H1 (cell line): ENCODE measurements around the gene SEMA5B. TPM values are rescaled to one million over a fixed set of nuclear protein-coding genes. Genes with fewer than 3 reads are reported as not detected.

Source experiments
- CTCF ChIA-PET: fragments of 300-600 bp; sonication (Branson Sonifier 250); formaldehyde crosslinking; loops from one replicate; lab custom pipeline; 2021; ENCODE audit not compliant: partially characterized antibody; lab: Charles Lee
- POLR2A ChIA-PET: fragments of 300-600 bp; sonication (Branson Sonifier 250); formaldehyde crosslinking; loops from one replicate; lab custom pipeline; 2021; ENCODE audit warnings: inconsistent platforms; ENCODE audit not compliant: partially characterized antibody; lab: Charles Lee
- DNase-seq, 2 experiments: peaks; one replicate each; pipeline versions ENCODE4 v3.0.0 to v3.0.0-alpha.2; 2010 to 2022; ENCODE audit warnings: low spot score in 2 of 2, low read depth in 1 of 2, mixed read lengths in 1 of 2
- FAIRE-seq: peaks from 2 replicates; lab custom pipeline; 2011; peaks lifted over from hg19 to GRCh38; lab: Jason Lieb, UNC
- H2AFZ ChIP-seq: 2 replicates; pipeline ENCODE4 v1.8.1; 2012; ENCODE audit warnings: low read length, inconsistent platforms
- H2AK5ac ChIP-seq: 2 replicates; pipeline ENCODE4 v1.6.1; 2013; ENCODE audit warnings: low read depth, low read length
- H2BK120ac ChIP-seq: replicated peaks from 2 replicates; pipeline ENCODE3; 2013; ENCODE audit warnings: low read depth, low read length, inconsistent platforms
- H2BK12ac ChIP-seq: 2 replicates; pipeline ENCODE4 v1.6.1; 2013; ENCODE audit warnings: low read depth, low read length
- H2BK15ac ChIP-seq: 2 replicates; pipeline ENCODE4 v1.6.1; 2013; ENCODE audit warnings: low read length
- H2BK20ac ChIP-seq: 2 replicates; pipeline ENCODE4 v1.6.1; 2013; ENCODE audit warnings: low read length
- H2BK5ac ChIP-seq: 2 replicates; pipeline ENCODE4 v1.6.1; 2013; ENCODE audit warnings: low read depth, low read length
- H3K14ac ChIP-seq: 2 replicates; pipeline ENCODE4 v1.6.1; 2013; ENCODE audit warnings: inconsistent platforms; ENCODE audit not compliant: insufficient read length
- H3K18ac ChIP-seq: 2 replicates; pipeline ENCODE4 v1.6.1; 2013; ENCODE audit warnings: low read length; ENCODE audit errors: extremely low read depth
- H3K23ac ChIP-seq: 2 replicates; pipeline ENCODE4 v1.6.1; 2013; ENCODE audit warnings: inconsistent platforms; ENCODE audit not compliant: insufficient read length
- H3K23me2 ChIP-seq: 2 replicates; pipeline ENCODE4 v1.6.1; 2013; ENCODE audit warnings: low read depth, low read length
- H3K27ac ChIP-seq: 2 replicates; pipeline ENCODE4 v1.6.1; 2011; ENCODE audit warnings: low read depth, low read length, inconsistent platforms
- H3K27me3 ChIP-seq, 4 experiments: replicated peaks in 1 of 4; 1 replicate in 1 of 4; 2 replicates in 3 of 4; pipeline versions ENCODE4 v1.6.1 to v1.8.1; 2011 to 2013; ENCODE audit warnings: low read length in 3 of 4, mild to moderate bottlenecking in 3 of 4, inconsistent platforms in 2 of 4, mixed read lengths in 2 of 4, moderate library complexity in 1 of 4; ENCODE audit not compliant: control insufficient read depth in 3 of 4, insufficient read depth in 3 of 4; ENCODE audit errors: extremely low read depth in 1 of 4
- H3K36me3 ChIP-seq, 4 experiments: 2 replicates each; pipeline versions ENCODE4 v1.6.1 to v1.8.1; 2011 to 2013; ENCODE audit warnings: mild to moderate bottlenecking in 4 of 4, low read length in 3 of 4, moderate library complexity in 2 of 4, control low read depth in 1 of 4, inconsistent platforms in 1 of 4; ENCODE audit not compliant: insufficient read depth in 4 of 4, control insufficient read depth in 2 of 4
- H3K4ac ChIP-seq: replicated peaks from 2 replicates; pipeline ENCODE3; 2013; ENCODE audit warnings: low read length, low read depth, mixed read lengths, inconsistent platforms; ENCODE audit not compliant: insufficient read length
- H3K4me1 ChIP-seq, 4 experiments: replicated peaks in 1 of 4; 1 replicate in 1 of 4; 2 replicates in 3 of 4; pipeline versions ENCODE4 v1.6.1 to v1.8.1; 2011 to 2013; ENCODE audit warnings: low read length in 3 of 4, inconsistent platforms in 2 of 4, mixed read lengths in 1 of 4; ENCODE audit not compliant: insufficient read depth in 4 of 4, control insufficient read depth in 3 of 4
- H3K4me2 ChIP-seq, 2 experiments: 2 replicates each; pipeline versions ENCODE4 v1.6.1 to v1.8.1; 2011 to 2013; ENCODE audit warnings: low read depth in 2 of 2, low read length in 2 of 2, control low read depth in 1 of 2, inconsistent platforms in 1 of 2, mild to moderate bottlenecking in 1 of 2; ENCODE audit not compliant: insufficient read depth in 1 of 2
- H3K4me3 ChIP-seq, 4 experiments: fragments of 200-600, 300-600 bp in 1 of 4; sonication (generic), shearing (Covaris generic), sonication (Bioruptor Twin) in 1 of 4; 2 replicates each; pipeline versions ENCODE4 v1.5.1 to v1.8.1; 2011 to 2016; ENCODE audit warnings: low read length in 4 of 4, low read depth in 3 of 4, control low read depth in 2 of 4, inconsistent platforms in 2 of 4, mild to moderate bottlenecking in 2 of 4, mixed read lengths in 1 of 4, moderate library complexity in 1 of 4; ENCODE audit not compliant: insufficient read depth in 2 of 4; ENCODE audit errors: extremely low read depth in 1 of 4
- H3K56ac ChIP-seq: replicated peaks from 2 replicates; pipeline ENCODE3; 2013; ENCODE audit warnings: low read depth, mild to moderate bottlenecking, mixed read lengths, low read length, inconsistent platforms; ENCODE audit not compliant: insufficient read length
- H3K79me1 ChIP-seq: 2 replicates; pipeline ENCODE4 v1.6.1; 2013; ENCODE audit warnings: low read depth, low read length, control low read depth
- H3K79me2 ChIP-seq, 2 experiments: 2 replicates each; pipeline versions ENCODE4 v1.6.1 to v1.8.1; 2012 to 2013; ENCODE audit warnings: low read length in 2 of 2, mild to moderate bottlenecking in 2 of 2, inconsistent platforms in 1 of 2; ENCODE audit not compliant: insufficient read depth in 2 of 2, control insufficient read depth in 1 of 2
- H3K9ac ChIP-seq, 4 experiments: replicated peaks in 1 of 4; 1 replicate in 1 of 4; 2 replicates in 3 of 4; pipeline versions ENCODE4 v1.6.1 to v1.8.1; 2011 to 2013; ENCODE audit warnings: low read depth in 3 of 4, low read length in 3 of 4, control low read depth in 2 of 4, mild to moderate bottlenecking in 2 of 4, moderate library complexity in 2 of 4, inconsistent platforms in 1 of 4; ENCODE audit errors: extremely low read depth in 1 of 4
- H3K9me3 ChIP-seq, 2 experiments: 2 replicates each; pipeline versions ENCODE4 v1.6.1 to v1.8.1; 2012 to 2013; ENCODE audit warnings: mild to moderate bottlenecking in 2 of 2, moderate library complexity in 2 of 2, control low read depth in 1 of 2, inconsistent platforms in 1 of 2, low read depth in 1 of 2, low read length in 1 of 2, mixed read lengths in 1 of 2; ENCODE audit not compliant: insufficient read depth in 2 of 2
- H4K20me1 ChIP-seq, 2 experiments: replicated peaks in 1 of 2; 2 replicates each; pipeline versions ENCODE3 to v1.8.1; 2011 to 2013; ENCODE audit warnings: inconsistent platforms in 2 of 2, low read length in 2 of 2, mild to moderate bottlenecking in 1 of 2; ENCODE audit not compliant: insufficient read depth in 2 of 2, control insufficient read depth in 1 of 2
- H4K5ac ChIP-seq: 2 replicates; pipeline ENCODE4 v1.6.1; 2013; ENCODE audit warnings: low read length, low read depth, mixed read lengths, inconsistent platforms; ENCODE audit not compliant: insufficient read length
- H4K8ac ChIP-seq: 2 replicates; pipeline ENCODE4 v1.8.0; 2013; ENCODE audit warnings: mild to moderate bottlenecking, moderate library complexity, low read length, inconsistent platforms; ENCODE audit not compliant: insufficient read depth; ENCODE audit errors: extremely low read depth
- H4K91ac ChIP-seq: replicated peaks from 2 replicates; pipeline ENCODE3; 2013; ENCODE audit warnings: low read length, mixed read lengths, inconsistent platforms; ENCODE audit not compliant: insufficient read length
- EZH2 ChIP-seq: fragments of 200-600 bp; sonication (generic); IDR thresholded peaks from 2 replicates; pipeline ENCODE4 v1.7.1; 2012; ENCODE audit warnings: low read depth, mild to moderate bottlenecking, moderate library complexity, low read length, inconsistent platforms; ENCODE audit not compliant: severe bottlenecking
- JUND ChIP-seq: IDR thresholded peaks from 2 replicates; pipeline ENCODE4 v1.6.1; 2011; ENCODE audit warnings: mild to moderate bottlenecking, improper control_type of control experiment, low read length
- KDM5A ChIP-seq: fragments of 200-600 bp; IDR thresholded peaks from 2 replicates; pipeline ENCODE4 v1.7.1; 2012; ENCODE audit warnings: mild to moderate bottlenecking, low read length, inconsistent platforms, mixed read lengths
- MAX ChIP-seq: IDR thresholded peaks from 2 replicates; pipeline ENCODE4 v1.6.1; 2012; ENCODE audit warnings: inconsistent platforms
- NANOG ChIP-seq: IDR thresholded peaks from 2 replicates; pipeline ENCODE4 v1.6.1; 2011; ENCODE audit warnings: low read length, low read depth, mild to moderate bottlenecking, inconsistent platforms; ENCODE audit not compliant: insufficient read depth, poor library complexity, severe bottlenecking
- NRF1 ChIP-seq: IDR thresholded peaks from 2 replicates; pipeline ENCODE4 v1.6.1; 2011; ENCODE audit warnings: mild to moderate bottlenecking, low read depth, low read length, improper control_type of control experiment
- POLR2A ChIP-seq, 2 experiments: IDR thresholded peaks; 1 replicate in 1 of 2; 2 replicates in 1 of 2; pipeline ENCODE4 v1.6.1; 2011; ENCODE audit warnings: low read depth in 2 of 2, low read length in 2 of 2, mild to moderate bottlenecking in 2 of 2; ENCODE audit errors: control extremely low read depth in 1 of 2
- RBBP5 ChIP-seq: IDR thresholded peaks from 2 replicates; pipeline ENCODE4 v1.7.1; 2012; ENCODE audit warnings: low read depth, mild to moderate bottlenecking, inconsistent platforms, low read length, moderate library complexity, borderline replicate concordance
- RNF2 ChIP-seq: fragments of 200-900, 300-1000 bp; sonication (generic); IDR thresholded peaks from 2 replicates; pipeline ENCODE4 v1.7.1; 2016; ENCODE audit warnings: borderline replicate concordance, low read depth, mild to moderate bottlenecking, antibody characterized with exemption, low read length; ENCODE audit not compliant: poor library complexity, severe bottlenecking; ENCODE audit errors: missing control alignments
- SIRT6 ChIP-seq: IDR thresholded peaks from one replicate; pipeline ENCODE4 v1.7.1; 2012; ENCODE audit warnings: low read length, inconsistent platforms
- SP4 ChIP-seq: IDR thresholded peaks from 2 replicates; pipeline ENCODE4 v1.6.1; 2012; ENCODE audit warnings: low read length, inconsistent platforms
- SUZ12 ChIP-seq: fragments of 200-600 bp; sonication (generic); IDR thresholded peaks from 2 replicates; pipeline ENCODE4 v1.6.1; 2012; ENCODE audit warnings: mild to moderate bottlenecking, inconsistent platforms, low read length, moderate library complexity, mixed read lengths
- WGBS, 2 experiments: shearing (Covaris generic) in 1 of 2; methylation state at CpG; one replicate each; pipeline versions ENCODE4 v1.1.6 to v1.1.7; 2013 to 2015; ENCODE audit warnings: low lambda C conversion rate in 2 of 2, mixed read lengths in 2 of 2, inconsistent platforms in 1 of 2, low coverage in 1 of 2, missing lambda C conversion rate in 1 of 2; ENCODE audit not compliant: insufficient replicate concordance in 2 of 2, insufficient coverage in 1 of 2, insufficient read length in 1 of 2; ENCODE audit errors: extremely low coverage in 1 of 2, missing lambda C conversion rate in 1 of 2; 5-methylcytosine and 5-hydroxymethylcytosine counted together
- polyA plus RNA-seq, 7 experiments: library from polyadenylated mRNA; depleted of rRNA in 3 of 7; stranded (reverse) in 5 of 7; unstranded in 2 of 7; fragments of >200 nt in 5 of 7; fragments of 200-250 nt in 2 of 7; gene quantifications; 1 replicate in 5 of 7; 2 replicates in 1 of 7; 4 replicates in 1 of 7; pipeline versions ENCODE4 v1.2.1 to v1.2.3, GENCODE V29; 2011 to 2013; ENCODE audit warnings: missing spikeins in 2 of 7, mixed read lengths in 2 of 7
- total RNA-seq: library from RNA; stranded (reverse); fragmentation: NEBNext Ultra II Directional; extraction: Animal tissue kit (Norgen Biotek cat#: 25700); gene quantifications from 2 replicates; pipeline ENCODE4 v1.2.1, GENCODE V29; 2021

SEMA5B gene
- total and polyA plus RNA-seq, 2 of the 8 experiments (the other 6 are each of a cell fraction or from before 2014, with no cell fraction given) = 13.1 to 22.4 TPM

DNA sequence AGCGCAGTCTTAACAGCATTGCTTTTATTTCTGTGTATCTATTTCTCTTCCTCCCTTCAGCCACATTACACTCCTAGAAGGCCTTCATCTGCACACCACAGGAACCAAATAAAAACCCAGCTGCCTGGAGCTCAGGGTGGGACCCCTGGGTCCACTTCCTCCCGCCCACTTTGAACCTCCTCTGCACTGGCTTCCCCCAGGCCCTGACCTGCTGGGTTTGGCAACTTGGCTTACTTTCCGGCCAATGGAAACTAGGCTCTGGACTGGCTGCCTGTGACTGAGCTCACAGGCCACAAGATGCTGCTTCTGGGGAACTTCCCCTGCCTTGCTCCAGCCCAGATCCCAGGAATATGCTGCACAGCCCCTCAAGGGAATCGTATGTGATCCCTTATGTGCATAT is 89.8 kb downstream of the SEMA5B start:
- no peak overlapping the region for H3K9ac ChIP-seq
- POLR2A ChIA-PET = interaction anchor here (1.3 kb wide), 1 partner anchor 144 kb away, joined by 3 read pairs; the partner anchor contains the start of gene HSPBAP1
- H3K14ac ChIP-seq = no peak overlapping the region
- TF ChIP-seq EZH2 (no peak), SP4 (no peak), NRF1 (no peak), SIRT6 (no peak), MAX (no peak), JUND (no peak), KDM5A (no peak), SUZ12 (no peak), RNF2 (no peak), RBBP5 (no peak), POLR2A (IDR thresholded peaks at IDR 0.05; ENCODE audit: control extremely low read depth in 1 of 2, low read depth in 2 of 2, low read length in 2 of 2) (no peak), NANOG (no peak)
- TF ChIP-seq, all 59 proteins: peak for 0
- CTCF ChIA-PET = interaction anchor here (1.3 to 2.7 kb wide), 4 partner anchors 9 to 45 kb away, joined by 3 to 7 read pairs (median 5); no protein-coding TSS in a partner anchor
- DNase-seq (no peak), FAIRE-seq (no peak)
- Histone ChIP-seq H2BK15ac (no peak overlapping the region), H2AK5ac (no peak overlapping the region), H2BK20ac (no peak overlapping the region), H3K4ac (no peak overlapping the region), H2AFZ (no peak overlapping the region), H2BK5ac (no peak overlapping the region), H3K79me2 (no peaks in the 10 kb centered on the region), H3K9me3 (no peaks in the 10 kb centered on the region), H4K5ac (no peak overlapping the region), H3K4me3 (no peak overlapping the region), H3K56ac (no peak overlapping the region), H3K27ac (no peak overlapping the region), H3K27me3 (no peaks in the 10 kb centered on the region), H4K20me1 (peaks cover 0 to 2% of the 10 kb centered on the region in 2 experiments), H3K79me1 (no peaks in the 10 kb centered on the region; the same call in 1 of the 2 replicates), H2BK12ac (no peak overlapping the region), H2BK120ac (no peak overlapping the region), H3K23me2 (no peaks in the 10 kb centered on the region; the same call in 1 of the 2 replicates), H3K18ac (0 out of 2 replicates have a peak overlapping the region, but pooled peaks have one; percentile 27), H3K23ac (no peak overlapping the region), H3K36me3 (no peaks in the 10 kb centered on the region), H3K4me2 (no peak overlapping the region), H4K91ac (no peak overlapping the region), H3K4me1 (peaks cover 0 to 3% (median 1%) of the 10 kb centered on the region in 4 experiments; a peak in 4 of 7 replicates), H4K8ac (no peak overlapping the region)
- 94% methylated on average over 4 of the region's 4 CpGs; no CpG with 5 or more reads in 1 of the 2 experiments for WGBS, 2 experiments
